DMS114 treated with DMSO at 0.1 percent for 48 hours (cell line): ENCODE data around the gene ADIRF.
"Not testable (repeated sequence)": the region's sequence is repeated elsewhere in the genome, so short reads cannot be mapped to it uniquely, and the experiment has no call there.

Experiments used
- DNase-seq: peaks from one replicate; lab custom pipeline; 2025; ENCODE audit not compliant: unreplicated experiment; lab: John Stamatoyannopoulos, UW

Gene ADIRF

GRCh38 chr10:86976362-86977056 lies 8.2 kb downstream of the ADIRF start:
- no peak for DNase-seq

DNA sequence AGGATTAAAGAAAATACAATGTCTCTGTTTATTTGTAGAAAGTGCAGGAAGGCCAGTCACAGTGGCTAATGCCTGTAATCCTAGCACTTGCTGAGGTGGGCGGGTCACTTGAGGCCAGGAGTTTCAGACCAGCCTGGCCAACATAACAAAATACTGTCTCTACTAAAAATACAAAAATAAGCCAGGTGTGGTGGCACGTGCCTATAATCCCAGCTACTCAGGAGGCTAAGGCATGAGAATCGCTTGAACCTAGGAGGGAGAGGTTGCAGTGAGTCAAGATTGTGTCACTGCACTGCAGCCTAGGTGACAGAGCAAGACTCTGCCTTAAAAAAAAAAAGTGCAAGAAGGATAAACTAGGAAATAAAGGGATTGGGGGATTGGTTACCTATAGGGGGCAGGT lies 10.2 kb downstream of the ADIRF start:
- DNase-seq, result not testable (repeated sequence)

DNA sequence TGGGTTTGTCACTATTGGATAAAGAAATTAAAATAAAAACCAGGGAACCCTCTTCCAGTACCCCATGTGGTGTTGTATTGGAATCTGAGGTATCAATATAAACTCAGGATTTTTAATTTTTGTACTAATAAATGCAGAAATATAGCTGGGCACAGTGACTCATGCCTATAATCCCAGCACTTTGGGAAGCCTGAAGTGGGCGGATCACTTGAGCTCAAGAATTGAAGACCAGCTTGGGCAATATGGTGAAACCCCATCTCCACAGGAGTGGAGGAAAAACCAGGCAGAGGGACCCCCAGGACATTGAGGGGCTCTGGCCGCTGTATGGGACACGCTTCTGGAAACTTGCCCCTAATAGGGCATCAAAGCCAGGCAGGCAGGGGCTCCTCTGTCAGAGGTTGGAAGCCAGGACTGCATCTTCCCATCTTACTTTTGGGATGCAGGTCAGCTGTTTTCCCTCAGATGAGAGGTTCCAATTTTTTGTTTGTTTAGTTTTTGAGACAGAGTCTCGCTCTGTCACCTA lies 11.1 kb downstream of the ADIRF start:
- no peak for DNase-seq

DNA sequence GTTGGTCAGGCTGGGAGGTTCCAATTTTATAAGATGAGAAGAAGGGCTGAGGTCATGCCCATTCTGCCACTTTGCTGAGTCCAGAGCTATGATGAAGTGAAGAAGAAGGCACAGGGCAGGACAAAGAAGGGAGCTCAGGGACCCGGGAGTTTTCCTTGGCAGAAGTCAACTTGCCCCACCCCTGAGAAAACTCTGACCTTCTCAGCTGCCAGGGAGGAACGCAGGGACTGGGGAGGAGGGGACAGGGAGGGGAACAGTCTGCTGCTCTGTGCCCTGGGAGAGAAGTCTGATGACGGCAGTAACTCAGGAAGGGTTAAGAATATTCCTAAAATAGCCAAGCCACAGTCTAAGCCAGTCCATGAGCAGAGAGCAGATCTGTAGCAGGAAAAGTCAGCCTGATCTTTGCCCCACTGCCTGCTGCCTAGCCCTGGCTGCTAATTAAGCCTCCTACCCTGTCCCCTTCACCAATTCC lies 11.7 kb downstream of the ADIRF start:
- no peak for DNase-seq

GRCh38 chr10:86981020-86981419 lies 12.7 kb downstream of the ADIRF start:
- DNase-seq, result not testable (repeated sequence)

DNA sequence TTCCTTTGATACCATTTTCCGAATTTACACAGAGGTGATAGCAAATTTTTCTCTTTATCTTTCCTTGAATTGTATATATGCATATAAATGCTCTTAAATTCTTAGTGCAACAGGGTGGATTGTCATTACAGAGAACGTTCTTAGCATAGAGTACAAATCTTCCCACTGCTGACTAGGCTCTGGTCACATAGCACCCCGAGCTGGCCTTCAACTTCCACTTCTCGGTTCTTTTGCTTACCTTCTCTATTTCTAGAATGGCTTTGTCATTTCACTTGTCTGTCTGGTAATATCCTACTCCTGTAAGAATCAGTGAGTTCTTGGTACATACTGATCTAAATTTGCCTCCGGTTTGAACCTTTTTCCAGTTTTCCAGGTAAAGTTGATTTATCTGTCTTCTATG lies 13.4 kb downstream of the ADIRF start:
- DNase-seq, result no peak

GRCh38 chr10:86984498-86984897 lies 16.2 kb downstream of the ADIRF start:
- not testable (repeated sequence) for DNase-seq

- no peak for DNase-seq
These were observed 20.2 kb downstream of the ADIRF start for GRCh38 chr10:86988520-86988919.

DNA sequence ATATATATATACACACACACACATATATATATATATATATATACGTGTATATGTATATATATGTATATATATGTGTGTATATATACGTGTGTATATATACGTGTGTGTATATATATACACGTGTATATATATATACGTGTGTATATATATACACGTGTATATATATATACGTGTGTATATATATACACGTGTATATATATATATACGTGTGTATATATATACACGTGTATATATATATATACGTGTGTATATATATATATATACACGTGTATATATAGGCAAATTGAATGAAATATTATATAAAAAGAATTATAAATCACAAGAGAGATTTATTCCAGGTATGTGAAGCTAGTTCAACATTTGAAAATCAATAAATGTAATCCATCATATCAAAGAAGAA lies 23.1 kb downstream of the ADIRF start:
- DNase-seq, result not testable (repeated sequence)

- DNase-seq, result no peak
These were observed 24.2 kb downstream of the ADIRF start for GRCh38 chr10:86992456-86992855.

DNA sequence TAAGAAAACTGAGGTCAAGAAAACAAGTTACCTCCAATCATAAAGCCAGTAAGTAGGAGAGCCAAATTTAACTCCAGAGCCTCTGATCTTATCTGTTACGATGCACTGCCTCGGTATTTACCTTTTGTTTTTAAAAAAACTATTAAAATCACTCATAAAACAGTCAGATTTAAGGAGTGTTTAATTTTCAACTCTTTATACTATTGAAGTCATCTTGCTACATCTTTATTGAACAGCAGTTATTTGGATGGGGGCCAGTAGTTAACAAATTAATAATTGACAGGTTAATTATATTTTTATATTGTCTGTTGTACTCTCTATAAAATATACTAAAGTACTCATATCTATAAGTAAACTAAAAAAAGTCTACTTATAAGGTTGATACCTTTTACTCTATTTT lies 24.6 kb downstream of the ADIRF start:
- no peak for DNase-seq

GRCh38 chr10:86999802-87000403 lies 31.6 kb downstream of the ADIRF start:
- DNase-seq, result not testable (repeated sequence)

GRCh38 chr10:87000491-87000890 lies 32.2 kb downstream of the ADIRF start:
- no peak for DNase-seq

GRCh38 chr10:87007124-87007523 lies 38.8 kb downstream of the ADIRF start:
- not testable (repeated sequence) for DNase-seq

GRCh38 chr10:87007674-87008073 lies 39.4 kb downstream of the ADIRF start:
- DNase-seq, result not testable (repeated sequence)

DNA sequence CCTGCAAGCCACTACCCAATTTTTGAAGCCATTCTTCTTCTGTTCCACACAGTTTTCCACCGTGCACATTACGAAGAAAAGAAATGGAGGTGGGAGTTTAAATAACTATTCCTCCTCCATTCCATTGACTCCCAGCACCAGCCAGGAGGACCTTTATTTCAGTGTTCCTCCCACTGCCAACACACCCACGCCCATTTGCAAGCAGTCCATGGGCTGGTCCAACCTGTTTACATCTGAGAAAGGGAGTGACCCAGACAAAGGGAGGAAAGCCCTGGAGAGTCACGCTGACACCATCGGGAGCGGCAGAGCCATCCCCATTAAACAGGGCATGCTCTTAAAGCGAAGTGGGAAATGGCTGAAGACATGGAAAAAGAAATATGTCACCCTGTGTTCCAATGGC lies 40.0 kb downstream of the ADIRF start:
- DNase-seq, result not testable (repeated sequence)

- not testable (repeated sequence) for DNase-seq
These were observed 40.9 kb downstream of the ADIRF start for GRCh38 chr10:87009134-87009696.

GRCh38 chr10:87013528-87013927 lies 45.2 kb downstream of the ADIRF start:
- DNase-seq, result not testable (repeated sequence)

DNA sequence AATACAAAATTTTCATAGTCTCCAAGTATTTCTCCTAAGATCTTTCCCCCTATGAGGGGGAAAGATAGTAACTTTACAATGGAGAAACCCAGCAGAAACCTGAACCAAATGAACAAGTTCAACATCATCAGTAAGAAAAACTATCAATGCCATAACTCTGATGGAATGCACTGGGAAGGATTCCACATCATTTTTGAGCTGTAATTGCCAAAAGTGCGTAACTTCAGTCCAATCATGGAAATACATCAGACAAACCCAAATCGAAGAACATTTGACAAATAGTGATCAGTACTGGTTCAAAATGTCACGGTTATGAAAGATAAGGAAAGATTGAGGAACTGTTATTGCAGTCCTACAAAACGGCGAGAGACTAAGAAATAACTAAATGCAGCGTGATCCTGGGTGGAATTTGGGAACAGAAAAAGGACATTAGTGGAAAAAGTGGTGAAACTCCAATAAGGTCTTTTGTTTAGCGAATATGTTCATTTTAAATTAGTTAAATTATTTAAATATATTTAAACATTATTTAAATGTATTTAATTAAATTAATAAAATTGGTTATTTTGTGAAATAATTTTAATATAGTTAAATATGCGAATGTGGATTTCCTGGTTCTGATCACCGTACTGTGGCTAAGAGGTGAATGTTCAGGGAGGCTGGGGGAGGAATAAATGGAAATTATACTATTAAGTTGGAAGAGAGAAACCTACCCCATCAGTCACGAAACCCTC lies 46.9 kb downstream of the ADIRF start:
- not testable (repeated sequence) for DNase-seq

DNA sequence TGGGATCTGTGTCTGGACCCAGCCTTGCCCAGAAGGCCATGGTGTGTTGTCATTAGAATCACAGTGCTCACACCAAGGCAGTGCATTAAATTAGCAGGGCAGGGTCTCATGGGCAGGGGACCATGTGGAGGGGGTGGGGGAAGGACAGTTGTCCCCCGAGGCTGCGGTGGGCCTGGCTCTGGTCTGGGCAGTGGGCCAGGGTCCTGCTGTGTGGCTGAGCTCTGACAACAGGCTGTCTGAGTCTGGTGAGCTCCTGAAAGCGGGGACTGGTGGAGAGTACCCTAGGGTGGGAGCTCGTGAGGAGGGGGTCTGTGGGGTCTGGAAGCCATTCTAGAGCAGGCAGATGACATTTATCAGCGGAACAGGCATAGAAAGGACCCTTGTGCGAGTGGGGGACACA lies 49.8 kb downstream of the ADIRF start:
- not testable (repeated sequence) for DNase-seq

DNA sequence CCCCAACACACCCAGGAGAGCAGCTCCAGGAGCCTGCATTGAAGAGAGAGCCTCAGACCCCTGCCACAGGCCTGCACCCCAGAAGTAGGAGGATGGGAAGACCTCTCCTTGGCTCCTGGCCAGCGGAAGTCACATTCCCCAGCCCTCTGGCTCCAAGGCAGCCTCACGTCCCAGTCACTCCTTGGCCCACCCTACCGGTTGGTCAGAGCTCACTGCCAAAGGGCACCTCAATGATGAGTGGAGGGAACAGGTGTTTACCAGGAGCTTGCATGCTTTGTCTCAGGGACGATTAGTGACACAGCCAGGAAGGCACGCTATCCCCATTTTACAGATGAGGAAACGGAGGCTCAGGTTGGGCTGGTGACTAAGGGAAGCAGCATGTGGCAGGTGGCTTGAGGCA lies 50.8 kb downstream of the ADIRF start:
- not testable (repeated sequence) for DNase-seq
